Stomach (tissue), 9 donors: ENCODE data around the gene ATP2B2. TPM values are rescaled to one million over a fixed set of nuclear protein-coding genes. Genes with fewer than 3 reads are reported as not detected.

Experiments
- DNase-seq, 2 donors: peaks; one replicate each; pipeline versions ENCODE4 v3.0.0 to v3.0.0-alpha.2; 2013 to 2019
- H3K27ac ChIP-seq, 5 donors: fragments of 200-600 bp in 4 of 5; sonication (generic) in 4 of 5; one replicate each; pipeline ENCODE4 v1.5.1; 2013 to 2019; ENCODE audit warnings: mild to moderate bottlenecking in 1 of 5, moderate library complexity in 1 of 5
- H3K27me3 ChIP-seq, 3 donors: fragments of 200-600 bp; sonication (generic); one replicate each; pipeline ENCODE4 v1.5.1; 2017 to 2019; ENCODE audit warnings: mixed run types in 1 of 3
- H3K36me3 ChIP-seq, 4 donors: fragments of 200-600 bp; sonication (generic); 1 replicate in 3 of 4; 2 replicates in 1 of 4; pipeline ENCODE4 v1.5.1; 2016 to 2019
- H3K4me1 ChIP-seq, 4 donors: fragments of 200-600 bp; sonication (generic); one replicate each; pipeline ENCODE4 v1.5.1; 2016 to 2019
- H3K4me3 ChIP-seq, 4 donors: fragments of 200-600 bp; sonication (generic) in 3 of 4; one replicate each; pipeline ENCODE4 v1.5.1; 2016 to 2019; ENCODE audit warnings: mild to moderate bottlenecking in 1 of 4
- H3K9me3 ChIP-seq, 4 donors: fragments of 200-600 bp; sonication (generic); one replicate each; pipeline ENCODE4 v1.5.1; 2016 to 2019
- CTCF ChIP-seq, 7 experiments: fragments of 450-650 bp in 4 of 7; fragments of 200-600 bp in 3 of 7; sonication (generic) in 3 of 7; IDR thresholded peaks; one replicate each; pipeline ENCODE4 v1.5.1; 2016 to 2019; ENCODE audit warnings: antibody characterized with exemption in 7 of 7, control low read depth in 2 of 7, mild to moderate bottlenecking in 1 of 7
- EP300 ChIP-seq: sonication (generic); formaldehyde crosslinking; IDR thresholded peaks from one replicate; pipeline ENCODE4 v1.6.1; 2017; ENCODE audit warnings: antibody characterized with exemption
- POLR2A ChIP-seq, 4 donors: fragments of 450-650 bp; IDR thresholded peaks; one replicate each; pipeline ENCODE4 v1.6.1; 2016; ENCODE audit warnings: antibody characterized with exemption in 4 of 4, control low read depth in 2 of 4, mild to moderate bottlenecking in 1 of 4, moderate library complexity in 1 of 4
- POLR2AphosphoS5 ChIP-seq, 3 donors: sonication (generic); formaldehyde crosslinking; IDR thresholded peaks; one replicate each; pipeline ENCODE4 v1.6.1; 2016; ENCODE audit warnings: antibody characterized with exemption in 3 of 3
- WGBS, 5 donors: extraction: QIAGEN DNeasy Blood & Tissue Kit in 3 of 5; methylation state at CpG; one replicate each; pipeline versions ENCODE4 v1.1.5 to v1.1.7; 2013 to 2018; 5-methylcytosine and 5-hydroxymethylcytosine counted together
- intact Hi-C: fragments of 100-400 bp; cut with DNase I; formaldehyde crosslinking; loops from one replicate; pipeline ENCODE4 v1.15.1; 2023; ENCODE audit warnings: low total_unique reads
- polyA plus RNA-seq, 3 donors: library from polyadenylated mRNA; stranded (reverse); fragments of 200-250 nt; gene quantifications; one replicate each; pipeline ENCODE4 v1.2.3, GENCODE V29; 2013
- total RNA-seq, 5 donors: library from RNA; depleted of rRNA; stranded (reverse); fragments of >200 nt; gene quantifications; one replicate each; pipeline versions ENCODE4 v1.1.0 to v1.2.3, GENCODE V29; 2014 to 2016
- donor health status: healthy with polysubstance abuse.
- donor health status: Bipolar disorder and iron deficiency.
- donor health status: healthy.

ATP2B2 gene
- total and polyA plus RNA-seq, 8 donors, result 0.03 to 0.37 TPM; not detected in 6

GRCh38 chr3:10497439-10497838 lies 7.9 kb downstream of the ATP2B2 start:
- no peaks in the 10 kb centered on the region for H3K36me3 ChIP-seq
- peaks cover 0 to 29% (median 5%) of the 10 kb centered on the region in 3 donors for H3K27me3 ChIP-seq
- intact Hi-C loops, result no loop called here
- no peak overlapping the region for H3K4me3 ChIP-seq
- TF ChIP-seq POLR2AphosphoS5 (IDR thresholded peaks at IDR 0.05) (no peak), POLR2A (IDR thresholded peaks at IDR 0.05) (no peak), EP300 (no peak), CTCF (IDR thresholded peaks at IDR 0.05) (no peak)
- no peak overlapping the region for H3K27ac ChIP-seq
- peaks cover 0 to 5% (median 0%) of the 10 kb centered on the region in 4 donors for H3K4me1 ChIP-seq
- DNase-seq, result no peak
- WGBS, 5 donors, result 60 to 86% (median 70%) methylated on average over 4 of the region's 4 CpGs
- no peaks in the 10 kb centered on the region for H3K9me3 ChIP-seq

GRCh38 chr3:10496121-10496863 lies 9.1 kb downstream of the ATP2B2 start:
- H3K4me1 ChIP-seq, result peaks cover 0 to 5% (median 0%) of the 10 kb centered on the region in 4 donors
- WGBS, 5 donors, result 51 to 57% (median 55%) methylated on average over 10 to 11 of the region's 11 CpGs
- intact Hi-C loops, result no loop called here

GRCh38 chr3:10495614-10496013 lies 9.8 kb downstream of the ATP2B2 start:
- H3K4me3 ChIP-seq, result no peak overlapping the region
- no peak for DNase-seq

More at GRCh38 chr3:10496121-10496863, 9.1 kb downstream of the ATP2B2 start:
- no peak for DNase-seq
- no peaks in the 10 kb centered on the region for H3K9me3 ChIP-seq
- no peaks in the 10 kb centered on the region for H3K36me3 ChIP-seq
- no peak overlapping the region for H3K4me3 ChIP-seq
- TF ChIP-seq EP300, result no peak
- no peak for TF ChIP-seq POLR2A (IDR thresholded peaks at IDR 0.05)
- no peak for TF ChIP-seq CTCF (IDR thresholded peaks at IDR 0.05)
- TF ChIP-seq POLR2AphosphoS5 (IDR thresholded peaks at IDR 0.05), result no peak
- H3K27ac ChIP-seq, result no peak overlapping the region
- peaks cover 0 to 17% (median 5%) of the 10 kb centered on the region in 3 donors for H3K27me3 ChIP-seq

GRCh38 chr3:10495003-10495402 lies 10.4 kb downstream of the ATP2B2 start:
- Histone ChIP-seq H3K27me3 (peaks cover 0 to 5% (median 4%) of the 10 kb centered on the region in 3 donors), H3K9me3 (no peaks in the 10 kb centered on the region), H3K36me3 (no peaks in the 10 kb centered on the region), H3K4me1 (peaks cover 0 to 5% (median 0%) of the 10 kb centered on the region in 4 donors), H3K4me3 (no peak overlapping the region), H3K27ac (no peak overlapping the region)
- intact Hi-C loops, result no loop called here
- TF ChIP-seq POLR2A (IDR thresholded peaks at IDR 0.05) (no peak), POLR2AphosphoS5 (IDR thresholded peaks at IDR 0.05) (peak in 1 of 3 donors; percentile 30), EP300 (no peak)
- WGBS, 5 donors, result 8 to 25% (median 17%) methylated on average over 4 of the region's 4 CpGs
- DNase-seq, result peak; percentile 42 to 51

More at GRCh38 chr3:10495614-10496013, 9.8 kb downstream of the ATP2B2 start:
- TF ChIP-seq POLR2AphosphoS5 (IDR thresholded peaks at IDR 0.05), result no peak
- TF ChIP-seq POLR2A (IDR thresholded peaks at IDR 0.05), result no peak
- no peak for TF ChIP-seq CTCF (IDR thresholded peaks at IDR 0.05)
- TF ChIP-seq EP300, result no peak
- Histone ChIP-seq H3K9me3 (no peaks in the 10 kb centered on the region), H3K4me1 (peaks cover 0 to 5% (median 0%) of the 10 kb centered on the region in 4 donors), H3K36me3 (no peaks in the 10 kb centered on the region), H3K27me3 (peaks cover 0 to 11% (median 5%) of the 10 kb centered on the region in 3 donors), H3K27ac (no peak overlapping the region)
- WGBS, 5 donors, result 61 to 75% (median 73%) methylated on average over 5 of the region's 5 CpGs
- intact Hi-C loops, result no loop called here

GRCh38 chr3:10494180-10494579 lies 11.2 kb downstream of the ATP2B2 start:
- H3K36me3 ChIP-seq, result no peaks in the 10 kb centered on the region
- TF ChIP-seq EP300, result no peak
- TF ChIP-seq CTCF (IDR thresholded peaks at IDR 0.05), result no peak
- no peak for TF ChIP-seq POLR2AphosphoS5 (IDR thresholded peaks at IDR 0.05)
- TF ChIP-seq POLR2A (IDR thresholded peaks at IDR 0.05), result no peak
- H3K4me1 ChIP-seq, result peaks cover 0 to 5% (median 0%) of the 10 kb centered on the region in 4 donors
- H3K27me3 ChIP-seq, result peaks cover 0 to 5% (median 4%) of the 10 kb centered on the region in 3 donors
- intact Hi-C loops, result no loop called here
- no peak overlapping the region for H3K4me3 ChIP-seq
- no peaks in the 10 kb centered on the region for H3K9me3 ChIP-seq
- H3K27ac ChIP-seq, result no peak overlapping the region
- 32 to 64% (median 34%) methylated on average over 3 of the region's 3 CpGs for WGBS, 5 donors
- no peak for DNase-seq
